Retinal pigment epithelial cell (primary cell): ENCODE results near the gene BIRC7.
A peak's percentile ranks its signal among the peaks of the same experiment; 100 is the strongest.
"Not testable (repeated sequence)": the region's sequence is repeated elsewhere in the genome, so short reads cannot be mapped to it uniquely, and the experiment has no call there.

Experiments
- DNase-seq: peaks from one replicate; pipeline ENCODE4 v3.0.0-alpha.2; 2010; ENCODE audit warnings: low read depth
- H3K4me3 ChIP-seq: 2 replicates; pipeline ENCODE4 v1.5.1; 2011; ENCODE audit warnings: mild to moderate bottlenecking, low read length, control low read depth, moderate library complexity
- TF ChIP-seq, protein P1 (sequence below): conservative IDR thresholded peaks from 2 replicates; pipeline ENCODE4 v1.5.1; 2011; ENCODE audit warnings: low read depth, low read length, control low read depth, inconsistent platforms

The BIRC7 gene

DNA sequence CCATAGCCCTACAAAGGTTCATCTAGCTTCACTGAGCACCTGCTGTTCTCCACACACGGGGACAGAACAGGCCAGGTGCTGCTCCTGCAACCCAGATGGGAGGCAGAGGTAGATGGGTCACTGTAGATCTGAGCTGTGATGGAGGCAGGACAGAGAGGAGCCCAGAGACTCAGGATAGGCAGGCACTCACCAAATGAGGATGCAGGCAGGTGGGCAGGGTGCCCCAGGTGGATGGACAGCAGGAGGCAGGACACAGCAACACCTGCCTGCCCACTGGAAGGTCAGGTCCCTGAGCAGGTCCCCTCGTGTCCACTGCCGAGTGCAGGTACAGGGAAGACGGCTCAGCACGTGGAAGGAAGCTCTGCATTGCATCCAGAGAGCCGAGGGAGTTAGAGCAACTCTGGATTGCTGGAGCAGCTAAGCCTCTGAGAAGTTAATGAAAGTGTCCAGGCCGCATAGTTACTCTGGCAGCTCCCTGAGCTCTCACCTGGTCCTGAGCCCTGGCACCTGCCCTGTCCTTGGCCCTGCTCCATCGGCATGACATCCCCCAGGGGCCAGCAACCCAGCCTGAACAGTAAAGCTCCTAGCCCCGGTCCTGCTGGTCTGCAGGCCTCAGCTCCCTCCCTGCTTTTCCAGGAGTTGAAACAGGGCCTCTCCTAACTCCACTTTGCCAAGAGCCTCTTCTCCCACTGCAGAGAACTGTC, 14.9 kb upstream of the BIRC7 start:
- no peak for DNase-seq
- H3K4me3 ChIP-seq = no peak overlapping the region
- TF ChIP-seq, protein P1, sequence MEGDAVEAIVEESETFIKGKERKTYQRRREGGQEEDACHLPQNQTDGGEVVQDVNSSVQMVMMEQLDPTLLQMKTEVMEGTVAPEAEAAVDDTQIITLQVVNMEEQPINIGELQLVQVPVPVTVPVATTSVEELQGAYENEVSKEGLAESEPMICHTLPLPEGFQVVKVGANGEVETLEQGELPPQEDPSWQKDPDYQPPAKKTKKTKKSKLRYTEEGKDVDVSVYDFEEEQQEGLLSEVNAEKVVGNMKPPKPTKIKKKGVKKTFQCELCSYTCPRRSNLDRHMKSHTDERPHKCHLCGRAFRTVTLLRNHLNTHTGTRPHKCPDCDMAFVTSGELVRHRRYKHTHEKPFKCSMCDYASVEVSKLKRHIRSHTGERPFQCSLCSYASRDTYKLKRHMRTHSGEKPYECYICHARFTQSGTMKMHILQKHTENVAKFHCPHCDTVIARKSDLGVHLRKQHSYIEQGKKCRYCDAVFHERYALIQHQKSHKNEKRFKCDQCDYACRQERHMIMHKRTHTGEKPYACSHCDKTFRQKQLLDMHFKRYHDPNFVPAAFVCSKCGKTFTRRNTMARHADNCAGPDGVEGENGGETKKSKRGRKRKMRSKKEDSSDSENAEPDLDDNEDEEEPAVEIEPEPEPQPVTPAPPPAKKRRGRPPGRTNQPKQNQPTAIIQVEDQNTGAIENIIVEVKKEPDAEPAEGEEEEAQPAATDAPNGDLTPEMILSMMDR = no peak

- H3K4me3 ChIP-seq, DNase-seq: not testable (repeated sequence)
Observed at GRCh38 chr20:63221400-63222053, 14.2 kb upstream of the BIRC7 start.

- H3K4me3 ChIP-seq = no peak overlapping the region
- DNase-seq = no peak
- TF ChIP-seq, protein P1 = no peak
Observed at GRCh38 chr20:63222541-63222940, 13.2 kb upstream of the BIRC7 start.

GRCh38 chr20:63223121-63223825, 12.4 kb upstream of the BIRC7 start:
- DNase-seq = no peak
- no peak overlapping the region for H3K4me3 ChIP-seq
- TF ChIP-seq, protein P1 = peak; percentile 84

DNA sequence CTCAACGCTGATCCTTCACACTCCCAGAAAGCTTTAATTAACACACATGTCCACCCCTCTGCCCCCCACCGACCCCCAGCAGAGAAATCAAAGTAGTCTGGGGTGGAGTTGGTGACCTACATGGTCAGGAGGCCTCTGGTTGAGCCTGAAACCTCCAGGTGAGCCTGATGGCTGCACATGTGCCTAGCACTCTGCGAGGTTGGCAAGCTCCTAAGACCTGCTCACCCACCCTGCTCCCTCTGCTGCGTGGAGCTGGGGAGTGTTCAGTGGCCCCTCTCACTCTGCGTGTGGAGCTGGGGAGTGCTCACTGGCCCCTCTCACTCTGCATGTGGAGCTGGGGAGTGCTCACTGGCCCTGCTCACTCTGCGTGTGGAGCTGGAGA, 11.9 kb upstream of the BIRC7 start:
- DNase-seq = no peak
- TF ChIP-seq, protein P1 = no peak
- H3K4me3 ChIP-seq = no peak overlapping the region

- TF ChIP-seq, protein P1 = peak; percentile 54
- DNase-seq = no peak
- H3K4me3 ChIP-seq = no peak overlapping the region
Observed at GRCh38 chr20:63224412-63225081, 11.2 kb upstream of the BIRC7 start.

GRCh38 chr20:63225082-63225454, 10.6 kb upstream of the BIRC7 start:
- TF ChIP-seq, protein P1 = no peak
- no peak for DNase-seq
- no peak overlapping the region for H3K4me3 ChIP-seq
